ENCODE measurements around the gene MGAT3.

MGAT3 gene

DNA sequence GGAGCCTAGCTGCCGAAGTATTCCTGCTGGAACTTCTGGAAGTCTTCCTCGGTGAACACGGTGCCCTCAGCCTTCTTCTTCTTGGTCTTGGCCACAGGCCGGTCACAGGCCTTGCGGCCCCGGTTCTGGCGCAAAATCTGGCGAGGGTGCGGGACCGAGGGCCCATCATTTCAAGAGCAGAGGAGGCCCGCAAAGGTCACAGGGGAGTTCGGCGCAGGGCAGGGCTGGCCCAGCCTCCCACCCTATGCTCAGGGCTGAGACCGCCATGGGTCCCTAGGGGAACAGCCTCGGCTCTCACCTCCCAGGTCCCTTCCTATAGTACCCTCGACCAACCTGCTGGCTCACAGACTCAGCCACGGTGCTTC lies 72.7 kb downstream of the MGAT3 start:
- H3K4me1 ChIP-seq (ENCODE audit: insufficient read depth, low read length, poor library complexity, severe bottlenecking) = peaks cover 52% of the 10 kb centered on the region

DNA sequence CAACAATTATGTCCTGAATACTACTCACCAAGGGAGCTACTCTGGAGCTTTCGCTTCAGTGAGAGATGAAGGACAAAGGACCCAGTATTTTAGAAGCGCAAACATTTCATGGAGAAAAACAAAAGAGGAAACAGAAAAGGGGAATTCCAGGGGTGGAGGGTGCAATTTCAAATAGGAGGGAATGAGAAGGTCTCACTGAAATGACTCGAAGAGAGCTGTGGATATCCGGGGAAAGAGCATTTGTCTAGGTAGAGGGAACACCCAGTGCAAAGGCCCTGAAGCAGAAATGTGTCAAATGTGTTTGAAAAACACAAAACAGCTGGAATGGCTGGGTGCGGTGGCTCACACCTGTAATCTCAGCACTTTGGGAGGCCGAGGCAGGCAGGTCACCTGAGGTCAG lies 73.3 kb downstream of the MGAT3 start:
- Histone ChIP-seq H3K9ac (ENCODE audit: low read depth, low read length, poor library complexity, severe bottlenecking) (no peak overlapping the region), H2AFZ (ENCODE audit: low read length) (no peak overlapping the region), H3K9me3 (ENCODE audit: insufficient read depth, low read depth, low read length) (no peaks in the 10 kb centered on the region), H3K79me2 (ENCODE audit: insufficient read depth, low read length) (peaks cover 70% of the 10 kb centered on the region), H3K36me3 (ENCODE audit: insufficient read depth, low read length) (peaks cover 11% of the 10 kb centered on the region; the same call in 1 of the 2 replicates), H3F3A (ENCODE audit: low read depth) (peaks cover 9% of the 10 kb centered on the region; the same call in 1 of the 2 replicates), H3K9me2 (replicated peaks; ENCODE audit: low read depth, low read length) (no peaks in the 10 kb centered on the region), H3K4me3 (ENCODE audit: low read length, poor library complexity, severe bottlenecking) (peak overlapping the region; percentile 82), H3K27me3 (ENCODE audit: insufficient read depth, low read length, poor library complexity, severe bottlenecking) (no peaks in the 10 kb centered on the region), H3K4me1 (ENCODE audit: insufficient read depth, low read length, poor library complexity, severe bottlenecking) (peaks cover 52% of the 10 kb centered on the region), H3K4me2 (ENCODE audit: low read depth, low read length, poor library complexity, severe bottlenecking) (peak overlapping the region; percentile 81), H4K20me1 (ENCODE audit: insufficient read depth, low read length, poor library complexity, severe bottlenecking) (peaks cover 56% of the 10 kb centered on the region)
- TF ChIP-seq CTCF (conservative IDR thresholded peaks at IDR 0.05; ENCODE audit: low read length) (no peak), EZH2phosphoT487 (IDR thresholded peaks at IDR 0.05; ENCODE audit: borderline replicate concordance) (no peak)

More for the DNA sequence above, 72.7 kb downstream of the MGAT3 start:
- Histone ChIP-seq H3K9ac (ENCODE audit: low read depth, low read length, poor library complexity, severe bottlenecking) (peak overlapping the region; percentile 33), H3K27me3 (ENCODE audit: insufficient read depth, low read length, poor library complexity, severe bottlenecking) (no peaks in the 10 kb centered on the region), H4K20me1 (ENCODE audit: insufficient read depth, low read length, poor library complexity, severe bottlenecking) (peaks cover 62% of the 10 kb centered on the region), H3K9me2 (replicated peaks; ENCODE audit: low read depth, low read length) (no peaks in the 10 kb centered on the region), H3K79me2 (ENCODE audit: insufficient read depth, low read length) (peaks cover 76% of the 10 kb centered on the region), H3F3A (ENCODE audit: low read depth) (peaks cover 15% of the 10 kb centered on the region), H2AFZ (ENCODE audit: low read length) (no peak overlapping the region), H3K4me3 (ENCODE audit: low read length, poor library complexity, severe bottlenecking) (peak overlapping the region; percentile 82), H3K9me3 (ENCODE audit: insufficient read depth, low read depth, low read length) (no peaks in the 10 kb centered on the region), H3K4me2 (ENCODE audit: low read depth, low read length, poor library complexity, severe bottlenecking) (peak overlapping the region; percentile 81), H3K36me3 (ENCODE audit: insufficient read depth, low read length) (peaks cover 18% of the 10 kb centered on the region; the same call in 1 of the 2 replicates)
- TF ChIP-seq EZH2phosphoT487 (IDR thresholded peaks at IDR 0.05; ENCODE audit: borderline replicate concordance) (no peak), CTCF (conservative IDR thresholded peaks at IDR 0.05; ENCODE audit: low read length) (peak; percentile 23; the same call in 1 of the 2 replicates)

GRCh38 chr22:39530692-39531331 lies 74.0 kb downstream of the MGAT3 start:
- Histone ChIP-seq H3K9me2 (replicated peaks; ENCODE audit: low read depth, low read length) (no peaks in the 10 kb centered on the region), H3K4me1 (ENCODE audit: insufficient read depth, low read length, poor library complexity, severe bottlenecking) (peaks cover 47% of the 10 kb centered on the region), H3K27me3 (ENCODE audit: insufficient read depth, low read length, poor library complexity, severe bottlenecking) (no peaks in the 10 kb centered on the region), H3F3A (ENCODE audit: low read depth) (peaks cover 4% of the 10 kb centered on the region; the same call in 1 of the 2 replicates), H3K9ac (ENCODE audit: low read depth, low read length, poor library complexity, severe bottlenecking) (peak overlapping the region; percentile 90), H4K20me1 (ENCODE audit: insufficient read depth, low read length, poor library complexity, severe bottlenecking) (peaks cover 49% of the 10 kb centered on the region), H2AFZ (ENCODE audit: low read length) (no peak overlapping the region), H3K4me3 (ENCODE audit: low read length, poor library complexity, severe bottlenecking) (peak overlapping the region; percentile 82), H3K9me3 (ENCODE audit: insufficient read depth, low read depth, low read length) (no peaks in the 10 kb centered on the region), H3K36me3 (ENCODE audit: insufficient read depth, low read length) (0 out of 2 replicates have a peak, but pooled peaks cover 6% of the 10 kb centered on the region), H3K4me2 (ENCODE audit: low read depth, low read length, poor library complexity, severe bottlenecking) (peak overlapping the region; percentile 81), H3K79me2 (ENCODE audit: insufficient read depth, low read length) (peaks cover 63% of the 10 kb centered on the region)
- TF ChIP-seq EZH2phosphoT487 (IDR thresholded peaks at IDR 0.05; ENCODE audit: borderline replicate concordance) (no peak), CTCF (conservative IDR thresholded peaks at IDR 0.05; ENCODE audit: low read length) (peak; percentile 55)
